SK-N-SH (cell line): Measurements from ENCODE around the gene SLC13A3.

ENCODE experiments used
- CHD2 ChIP-seq: fragments of 150-350 bp; IDR thresholded peaks from 2 replicates; pipeline ENCODE4 v1.6.1; 2018; ENCODE audit warnings: low read length; ENCODE audit not compliant: partially characterized antibody
- CTCF ChIP-seq: fragments of 200-600 bp; sonication (generic); IDR thresholded peaks from 2 replicates; pipeline ENCODE4 v1.6.1; 2017; ENCODE audit warnings: antibody characterized with exemption, mild to moderate bottlenecking, moderate library complexity
- EP300 ChIP-seq, 2 experiments: IDR thresholded peaks; 2 replicates each; pipeline versions ENCODE4 v1.4.0 to v1.6.1; 2012; ENCODE audit warnings: borderline replicate concordance in 1 of 2, low read depth in 1 of 2, low read length in 1 of 2
- FOSL2 ChIP-seq: IDR thresholded peaks from 2 replicates; pipeline ENCODE4 v1.4.0; 2012; ENCODE audit warnings: low read depth, mild to moderate bottlenecking, moderate library complexity, borderline replicate concordance
- FOXM1 ChIP-seq: IDR thresholded peaks from 2 replicates; pipeline ENCODE4 v1.4.0; 2012; ENCODE audit warnings: low read depth, mild to moderate bottlenecking
- POLR2AphosphoS5 ChIP-seq: IDR thresholded peaks from 2 replicates; pipeline ENCODE4 v1.6.1; 2012; ENCODE audit warnings: low read depth, low read length
- TF ChIP-seq, protein P1 (sequence below): fragments of 150-350 bp; IDR thresholded peaks from 2 replicates; pipeline ENCODE4 v1.6.1; 2017; ENCODE audit warnings: antibody characterized with exemption, low read length, low read depth, borderline replicate concordance
- TF ChIP-seq, protein P2 (sequence below): IDR thresholded peaks from 2 replicates; pipeline ENCODE4 v1.4.0; 2012; ENCODE audit warnings: low read depth

DNA sequence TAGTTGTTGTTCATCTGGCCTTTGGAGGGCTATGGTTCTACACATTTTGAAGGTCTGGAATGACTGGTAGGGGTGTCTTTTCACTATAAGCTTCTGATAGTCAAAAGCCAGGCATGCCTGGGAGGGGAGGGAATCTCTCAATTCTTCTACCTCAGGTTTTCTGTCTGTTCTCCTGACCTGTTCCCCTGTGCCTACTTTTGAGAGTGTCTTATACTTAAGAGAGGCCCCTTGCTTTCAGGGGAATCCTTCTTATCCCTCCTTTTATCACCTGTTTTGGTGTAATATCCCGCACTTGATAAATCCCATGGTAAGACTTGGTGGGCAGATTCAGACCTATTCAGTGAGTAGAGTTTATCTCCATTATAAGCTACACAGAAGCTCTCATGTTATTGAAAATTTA, 10.4 kb upstream of the SLC13A3 start:
- no peak for TF ChIP-seq CTCF
- no peak for TF ChIP-seq CHD2
- TF ChIP-seq, protein P1, sequence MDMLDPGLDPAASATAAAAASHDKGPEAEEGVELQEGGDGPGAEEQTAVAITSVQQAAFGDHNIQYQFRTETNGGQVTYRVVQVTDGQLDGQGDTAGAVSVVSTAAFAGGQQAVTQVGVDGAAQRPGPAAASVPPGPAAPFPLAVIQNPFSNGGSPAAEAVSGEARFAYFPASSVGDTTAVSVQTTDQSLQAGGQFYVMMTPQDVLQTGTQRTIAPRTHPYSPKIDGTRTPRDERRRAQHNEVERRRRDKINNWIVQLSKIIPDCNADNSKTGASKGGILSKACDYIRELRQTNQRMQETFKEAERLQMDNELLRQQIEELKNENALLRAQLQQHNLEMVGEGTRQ: no peak
- TF ChIP-seq, protein P2, sequence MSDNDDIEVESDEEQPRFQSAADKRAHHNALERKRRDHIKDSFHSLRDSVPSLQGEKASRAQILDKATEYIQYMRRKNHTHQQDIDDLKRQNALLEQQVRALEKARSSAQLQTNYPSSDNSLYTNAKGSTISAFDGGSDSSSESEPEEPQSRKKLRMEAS: no peak
- TF ChIP-seq POLR2AphosphoS5: no peak
- no peak for TF ChIP-seq EP300 (IDR thresholded peaks at IDR 0.05; ENCODE audit: borderline replicate concordance in 1 of 2, low read depth in 1 of 2, low read length in 1 of 2)
- no peak for TF ChIP-seq FOSL2
- TF ChIP-seq FOXM1: no peak
